Stimulated activated naive B cell treated with anti-CD40 and anti-IgM and Interleukin-4, amounts not matched to agents 10 μg/mL and 1 μg/mL and 100 μg/mL, for 72 hours (primary cell): ENCODE results near the gene SLAMF7.
"Not testable (repeated sequence)": the region's sequence is repeated elsewhere in the genome, so short reads cannot be mapped to it uniquely, and the experiment has no call there.

Experiments used
- ATAC-seq, 2 donors: fragments of 150-1000 bp; cut with Tn5 transposase; replicated peaks; 2 replicates each; pipeline ENCODE4 v1.10.0; 2021; ENCODE audit warnings: moderate library complexity in 1 of 2
- DNase-seq: peaks from one replicate; pipeline ENCODE4 v3.0.0; 2021
- H3K27ac Mint-ChIP-seq: one replicate; pipeline ENCODE4 v1.8.0; 2022; ENCODE audit warnings: mild to moderate bottlenecking, mixed read lengths
- H3K27me3 Mint-ChIP-seq, 2 donors: one replicate each; pipeline ENCODE4 v1.8.0; 2022; ENCODE audit warnings: mixed read lengths in 2 of 2
- H3K36me3 Mint-ChIP-seq, 2 donors: one replicate each; pipeline ENCODE4 v1.8.0; 2022; ENCODE audit warnings: mixed read lengths in 2 of 2, mild to moderate bottlenecking in 1 of 2
- H3K4me1 Mint-ChIP-seq, 2 donors: one replicate each; pipeline ENCODE4 v1.8.0; 2022; ENCODE audit warnings: mixed read lengths in 2 of 2, mild to moderate bottlenecking in 1 of 2
- H3K4me3 Mint-ChIP-seq, 2 donors: one replicate each; pipeline ENCODE4 v1.8.0; 2022; ENCODE audit warnings: mild to moderate bottlenecking in 2 of 2, mixed read lengths in 2 of 2, moderate library complexity in 1 of 2
- H3K9me3 Mint-ChIP-seq, 2 donors: one replicate each; pipeline ENCODE4 v1.8.0; 2022; ENCODE audit warnings: mixed read lengths in 2 of 2, mild to moderate bottlenecking in 1 of 2

SLAMF7 gene

DNA sequence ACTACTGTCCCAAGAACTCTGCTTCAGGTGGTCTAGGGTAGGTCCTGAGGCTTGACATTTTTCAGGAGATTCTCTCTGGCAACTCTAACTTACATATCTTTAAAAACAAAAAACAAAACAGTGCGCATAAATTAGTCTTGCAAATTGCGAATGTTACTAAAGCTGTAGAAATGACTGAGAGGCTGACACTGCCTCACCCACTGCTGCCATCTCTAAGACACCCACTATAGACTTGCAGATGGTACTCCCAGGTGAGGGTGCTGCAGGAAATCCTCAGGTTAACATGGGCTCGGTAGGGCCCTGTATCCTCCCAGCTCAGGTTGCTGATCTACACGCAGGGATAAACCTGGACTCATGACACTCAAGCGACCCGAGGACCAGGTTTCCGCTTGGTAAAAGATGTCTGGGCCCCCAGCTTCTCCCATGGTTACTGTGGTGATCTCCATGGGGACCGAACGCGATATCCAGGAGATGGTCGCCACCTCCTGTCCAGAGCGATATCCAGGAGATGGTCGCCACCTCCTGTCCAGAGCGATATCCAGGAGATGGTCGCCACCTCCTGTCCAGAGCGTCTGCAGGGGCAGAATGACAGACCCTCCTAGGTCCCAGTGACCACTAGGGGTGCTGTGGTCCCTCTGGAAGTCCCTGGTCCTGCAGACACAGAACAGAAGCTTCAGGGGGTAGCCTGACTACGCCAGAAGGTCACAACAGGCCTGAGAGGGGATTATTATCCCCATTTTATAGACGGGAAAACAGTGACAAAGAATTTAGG, 40.8 kb downstream of the SLAMF7 start:
- no peaks in the 10 kb centered on the region for H3K27me3 Mint-ChIP-seq
- H3K4me3 Mint-ChIP-seq: no peak overlapping the region
- H3K9me3 Mint-ChIP-seq: peaks cover 0 to 1% of the 10 kb centered on the region in 2 donors
- H3K4me1 Mint-ChIP-seq: peaks cover 75 to 97% of the 10 kb centered on the region in 2 donors
- H3K27ac Mint-ChIP-seq: no peak overlapping the region
- DNase-seq: no peak
- H3K36me3 Mint-ChIP-seq: peaks cover 15 to 16% of the 10 kb centered on the region in 2 donors
- no peak for ATAC-seq

DNA sequence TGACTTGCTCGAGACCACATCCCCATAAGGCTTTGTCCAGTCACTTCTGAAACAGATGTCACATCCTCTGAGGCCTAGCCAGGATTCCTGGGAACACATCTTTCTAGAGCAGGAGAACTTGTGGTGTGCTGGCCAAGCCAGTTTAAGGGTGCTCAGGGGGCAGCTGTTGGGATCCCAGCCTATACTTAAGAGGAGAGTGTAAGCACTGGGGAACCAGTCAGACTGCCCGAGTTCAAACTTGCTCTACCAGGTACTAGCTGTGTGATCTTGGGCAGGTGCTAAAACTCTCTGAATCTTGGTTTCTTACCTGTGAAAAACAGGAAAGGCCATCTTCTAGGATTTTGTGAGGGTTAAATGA, 41.3 kb downstream of the SLAMF7 start:
- H3K27me3 Mint-ChIP-seq: no peaks in the 10 kb centered on the region
- no peak overlapping the region for H3K27ac Mint-ChIP-seq
- H3K4me1 Mint-ChIP-seq: peaks cover 73 to 97% of the 10 kb centered on the region in 2 donors
- DNase-seq (no peak), ATAC-seq (no peak)
- peaks cover 14 to 16% of the 10 kb centered on the region in 2 donors for H3K36me3 Mint-ChIP-seq
- no peak overlapping the region for H3K4me3 Mint-ChIP-seq
- peaks cover 0 to 1% of the 10 kb centered on the region in 2 donors for H3K9me3 Mint-ChIP-seq

DNA sequence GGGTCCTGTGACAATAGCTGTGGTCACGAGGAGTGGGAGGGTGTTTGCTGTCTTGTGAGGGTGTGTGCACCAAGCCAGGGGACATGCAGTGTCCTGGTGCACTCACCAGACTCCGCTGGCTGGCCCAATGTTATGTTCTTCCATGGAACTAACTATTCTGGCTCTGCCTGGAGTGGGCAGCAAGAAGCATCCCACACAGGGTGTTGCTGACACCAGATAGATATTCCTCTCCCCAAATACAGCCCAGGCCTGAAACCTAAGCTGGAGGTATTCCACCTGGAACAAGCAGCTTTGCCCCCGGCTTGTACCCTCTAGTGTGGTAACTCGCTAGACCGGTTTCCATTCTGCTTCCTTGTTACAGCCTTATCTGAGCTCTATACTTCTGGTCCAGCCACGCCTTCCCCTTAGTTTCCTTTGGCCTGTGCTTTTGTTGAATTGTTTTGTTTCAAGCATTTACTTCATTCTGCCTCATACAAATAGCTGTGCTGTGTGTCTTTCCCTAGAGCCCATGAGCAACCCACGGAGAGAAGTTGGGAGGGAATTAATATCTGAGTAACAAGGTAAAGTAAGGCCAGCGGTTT, 42.2 kb downstream of the SLAMF7 start:
- DNase-seq: no peak
- no peak overlapping the region for H3K4me3 Mint-ChIP-seq
- no peak for ATAC-seq
- H3K27ac Mint-ChIP-seq: peak overlapping the region; percentile 63
- peaks cover 0 to 1% of the 10 kb centered on the region in 2 donors for H3K9me3 Mint-ChIP-seq
- peaks cover 66 to 90% of the 10 kb centered on the region in 2 donors for H3K4me1 Mint-ChIP-seq
- H3K36me3 Mint-ChIP-seq: peaks cover 11 to 18% of the 10 kb centered on the region in 2 donors
- H3K27me3 Mint-ChIP-seq: no peaks in the 10 kb centered on the region

DNA sequence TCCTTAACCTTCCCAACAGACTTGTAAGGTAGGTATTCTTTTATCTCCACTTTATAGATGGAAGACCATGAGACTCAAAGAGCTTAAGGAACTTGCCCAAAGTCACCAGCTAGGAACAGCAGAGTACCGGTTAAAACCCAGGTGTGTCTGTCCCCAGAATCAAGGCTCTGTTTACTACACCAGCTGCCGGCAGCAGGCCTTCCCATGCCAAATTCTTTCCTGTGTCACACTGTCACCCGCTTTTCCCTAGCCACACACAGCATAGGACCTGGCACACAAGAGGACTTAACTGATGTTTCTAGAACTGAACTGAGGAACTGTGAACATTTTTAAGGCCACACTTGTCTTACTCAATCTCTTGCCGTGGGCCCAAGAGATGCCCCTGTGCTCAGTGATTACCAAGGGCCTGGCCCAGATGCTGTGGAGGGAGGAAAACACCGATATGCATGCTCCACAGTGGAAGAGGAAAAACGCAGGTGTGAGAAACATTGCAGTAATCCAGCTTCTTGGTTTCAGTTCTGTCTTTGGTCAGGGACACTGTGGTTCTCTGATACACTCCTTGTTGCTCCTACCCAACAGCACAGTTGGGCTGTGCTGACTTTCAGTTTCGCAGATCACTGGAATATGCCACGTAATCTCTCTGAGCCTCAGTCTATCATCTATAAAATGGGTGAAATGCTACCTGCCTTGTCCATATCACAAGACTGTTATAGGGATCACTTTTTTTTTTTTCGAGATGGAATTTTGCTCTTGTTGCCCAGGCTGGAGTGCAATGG, 43.1 kb downstream of the SLAMF7 start:
- ATAC-seq: peak; percentile 92 to 94
- H3K27me3 Mint-ChIP-seq: no peaks in the 10 kb centered on the region
- peaks cover 58 to 82% of the 10 kb centered on the region in 2 donors for H3K4me1 Mint-ChIP-seq
- H3K4me3 Mint-ChIP-seq: peak overlapping the region; percentile 18 to 34
- H3K36me3 Mint-ChIP-seq: peaks cover 11 to 21% of the 10 kb centered on the region in 2 donors
- peak; percentile 63 for DNase-seq
- peak overlapping the region; percentile 91 for H3K27ac Mint-ChIP-seq
- H3K9me3 Mint-ChIP-seq: peaks cover 0 to 1% of the 10 kb centered on the region in 2 donors

DNA sequence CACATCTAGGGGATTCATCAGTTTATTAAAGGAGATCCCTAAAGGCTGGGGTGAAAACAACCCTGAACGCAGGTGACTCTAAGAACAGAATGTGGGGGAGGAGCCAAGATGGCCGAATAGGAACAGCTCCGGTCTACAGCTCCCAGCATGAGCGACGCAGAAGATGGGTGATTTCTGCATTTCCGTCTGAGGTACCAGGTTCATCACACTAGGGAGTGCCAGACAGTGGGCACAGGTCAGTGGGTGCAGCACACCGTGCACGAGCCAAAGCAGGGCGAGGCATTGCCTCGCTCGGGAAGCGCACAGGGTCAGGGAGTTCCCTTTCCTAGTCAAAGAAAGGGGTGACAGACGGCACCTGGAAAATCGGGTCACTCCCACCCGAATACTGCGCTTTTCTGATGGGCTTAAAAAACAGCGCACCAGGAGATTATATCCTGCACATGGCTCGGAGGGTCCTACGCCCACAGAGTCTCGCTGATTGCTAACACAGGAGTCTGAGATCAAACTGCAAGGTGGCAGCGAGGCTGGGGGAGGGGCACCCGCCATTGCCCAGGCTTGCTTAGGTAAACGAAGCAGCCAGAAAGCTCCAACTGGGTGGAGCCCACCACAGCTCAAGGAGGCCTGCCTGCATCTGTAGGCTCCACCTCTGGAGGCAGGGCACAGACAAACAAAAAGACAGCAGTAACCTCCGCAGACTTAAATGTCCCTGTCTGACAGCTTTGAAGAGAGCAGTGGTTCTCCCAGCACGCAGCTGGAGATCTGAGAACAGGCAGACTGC, 44.1 kb downstream of the SLAMF7 start:
- peak overlapping the region; percentile 91 for H3K27ac Mint-ChIP-seq
- H3K36me3 Mint-ChIP-seq: peaks cover 11 to 18% of the 10 kb centered on the region in 2 donors
- H3K9me3 Mint-ChIP-seq, ATAC-seq, DNase-seq, H3K27me3 Mint-ChIP-seq: not testable (repeated sequence)
- H3K4me1 Mint-ChIP-seq: peaks cover 50 to 71% of the 10 kb centered on the region in 2 donors
- peak overlapping the region in 1 of 2 donors; percentile 34 for H3K4me3 Mint-ChIP-seq

DNA sequence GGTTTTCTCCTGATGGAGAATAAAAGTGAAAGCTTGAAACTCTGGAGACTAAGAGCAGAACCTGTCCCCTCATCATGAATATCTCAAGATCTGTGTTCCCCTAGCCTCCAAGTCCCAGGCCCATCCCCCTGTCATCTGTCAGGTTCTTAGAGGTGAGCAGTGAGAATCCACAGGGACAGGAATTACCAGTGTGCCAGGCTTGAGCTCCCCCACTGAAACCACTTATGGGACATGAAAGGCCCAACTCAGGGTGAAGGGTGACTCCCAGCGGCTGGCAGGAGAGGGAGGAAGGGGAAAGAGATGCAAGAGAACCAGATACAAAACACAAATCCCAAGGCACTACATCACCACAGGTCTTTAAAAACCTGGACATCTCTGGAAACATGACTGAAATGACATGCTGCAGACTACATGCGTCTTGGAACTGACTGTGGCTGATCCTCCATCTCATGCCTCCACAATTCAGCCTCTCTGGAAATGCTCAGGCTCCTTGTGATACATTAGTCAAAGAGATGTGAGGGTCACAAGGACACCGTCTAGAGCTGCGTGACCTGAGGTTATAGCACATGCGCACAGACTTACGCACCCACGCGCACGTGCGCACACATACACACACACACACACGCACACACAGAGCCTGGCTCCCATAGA, 50.1 kb downstream of the SLAMF7 start:
- no peaks in the 10 kb centered on the region for H3K27me3 Mint-ChIP-seq
- H3K4me1 Mint-ChIP-seq: peaks cover 31 to 52% of the 10 kb centered on the region in 2 donors
- ATAC-seq (peak; percentile 4 to 10), DNase-seq (no peak)
- H3K36me3 Mint-ChIP-seq: peaks cover 8 to 14% of the 10 kb centered on the region in 2 donors
- H3K4me3 Mint-ChIP-seq: peak overlapping the region; percentile 83
- H3K27ac Mint-ChIP-seq: peak overlapping the region; percentile 100
- H3K9me3 Mint-ChIP-seq: peaks cover 0 to 3% of the 10 kb centered on the region in 2 donors

DNA sequence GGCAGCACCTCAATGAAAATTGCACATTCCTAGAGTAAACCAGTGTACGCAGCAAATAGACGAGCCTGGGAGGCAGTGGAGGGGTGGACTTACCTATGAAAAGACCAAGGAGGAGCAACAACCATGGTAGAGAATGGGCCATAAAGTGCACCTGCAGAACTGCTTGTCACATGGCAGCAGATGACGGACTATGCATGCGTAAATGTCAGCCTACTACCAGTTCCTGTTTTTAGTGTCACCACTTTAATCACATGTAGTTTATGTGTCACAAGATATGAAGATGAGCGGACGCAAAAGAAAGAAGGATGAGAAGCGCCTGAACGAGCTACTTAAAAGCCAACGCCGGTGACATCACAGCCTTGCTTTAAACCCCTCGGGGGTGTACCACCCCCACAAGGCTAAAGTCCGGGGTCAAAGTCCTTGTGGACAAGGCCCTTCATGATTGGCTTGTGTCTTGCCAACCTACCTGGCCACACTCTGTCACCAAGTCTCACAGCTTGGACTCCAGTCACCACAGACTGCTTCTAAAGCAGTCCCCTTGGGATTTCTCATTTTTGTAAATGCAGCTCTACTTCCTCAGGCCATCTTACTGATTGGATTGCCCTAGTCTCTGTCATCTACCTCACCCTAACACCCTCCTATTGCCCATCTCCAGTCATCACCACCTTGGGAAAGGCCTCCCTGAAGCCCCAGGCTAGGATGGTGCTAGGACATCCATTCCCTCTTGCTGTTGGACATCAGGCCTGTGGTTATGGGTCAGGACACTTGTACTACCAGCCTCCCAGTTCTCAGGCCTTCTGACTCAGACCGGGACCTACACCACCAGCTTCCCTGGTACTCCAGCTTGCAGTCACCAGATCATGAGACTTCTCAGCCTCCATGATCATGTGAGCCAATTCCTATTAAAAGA, 50.9 kb downstream of the SLAMF7 start:
- H3K27me3 Mint-ChIP-seq: no peaks in the 10 kb centered on the region
- DNase-seq: peak; percentile 85
- peaks cover 33 to 52% of the 10 kb centered on the region in 2 donors for H3K4me1 Mint-ChIP-seq
- H3K9me3 Mint-ChIP-seq: peaks cover 0 to 2% of the 10 kb centered on the region in 2 donors
- ATAC-seq: peak; percentile 89 to 90
- peak overlapping the region; percentile 100 for H3K27ac Mint-ChIP-seq
- H3K36me3 Mint-ChIP-seq: peaks cover 7 to 9% of the 10 kb centered on the region in 2 donors
- peak overlapping the region; percentile 83 for H3K4me3 Mint-ChIP-seq

DNA sequence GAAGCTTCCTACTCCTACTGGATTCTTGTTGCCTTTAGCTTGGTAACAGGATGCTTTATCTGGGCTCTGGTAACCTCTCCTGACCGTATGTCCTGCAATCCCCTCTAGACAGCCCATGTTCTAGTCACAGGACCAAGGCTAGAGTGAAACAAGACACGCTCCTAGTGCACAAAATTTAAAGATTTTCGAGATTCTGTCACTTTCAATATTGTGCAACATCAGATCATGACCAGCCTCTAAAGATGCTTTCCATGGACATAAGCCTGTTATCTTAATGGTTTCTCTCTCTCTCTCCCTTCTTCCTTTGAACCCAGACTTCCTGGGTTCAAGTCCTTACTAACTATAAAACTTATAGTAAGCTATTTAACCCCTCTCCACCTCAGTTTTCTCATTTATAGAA, 55.3 kb downstream of the SLAMF7 start:
- Mint-ChIP-seq H3K4me1 (peaks cover 58 to 84% of the 10 kb centered on the region in 2 donors), H3K4me3 (no peak overlapping the region), H3K27ac (peak overlapping the region; percentile 97), H3K9me3 (peaks cover 0 to 2% of the 10 kb centered on the region in 2 donors), H3K36me3 (peaks cover 15 to 26% of the 10 kb centered on the region in 2 donors), H3K27me3 (no peaks in the 10 kb centered on the region)
- DNase-seq (no peak), ATAC-seq (no peak)

DNA sequence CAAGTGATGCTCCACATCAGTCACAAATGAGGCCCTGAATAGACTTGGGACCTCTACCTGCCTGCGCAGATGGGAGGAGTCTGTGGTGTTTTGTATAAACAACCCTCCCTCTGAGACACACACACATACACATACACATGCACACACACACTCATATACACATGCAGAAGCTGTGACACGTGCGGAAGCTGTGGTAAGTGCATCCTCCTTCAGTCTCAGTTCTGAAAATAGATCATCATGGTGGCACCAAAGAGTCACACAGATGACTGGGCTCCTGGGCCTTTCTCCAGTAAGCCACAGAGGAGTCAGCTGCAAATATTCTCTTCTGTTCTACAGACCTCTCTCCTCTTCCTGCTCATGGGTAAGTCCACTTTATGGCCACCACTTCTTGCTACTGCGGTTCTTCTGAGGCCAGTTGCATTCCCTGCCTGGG, 56.9 kb downstream of the SLAMF7 start, which contains the start of gene LY9:
Gene LY9 (plus strand): TSS at position 224 of the 433 bp plus-strand sequence. CDS start 14 bp downstream, at position 238.
- peak within 1 kb of the TSS; percentile 97 for H3K27ac Mint-ChIP-seq
- peaks cover 0 to 2% of the 10 kb centered on the region in 2 donors for H3K9me3 Mint-ChIP-seq
- no peaks in the 10 kb centered on the region for H3K27me3 Mint-ChIP-seq
- peak within 1 kb of the TSS; percentile 88 to 91 for H3K4me3 Mint-ChIP-seq
- H3K4me1 Mint-ChIP-seq: peaks cover 58 to 85% of the 10 kb centered on the region in 2 donors
- peaks cover 23 to 42% of the 10 kb centered on the region in 2 donors for H3K36me3 Mint-ChIP-seq
- ATAC-seq (peak; percentile 89 to 92), DNase-seq (peak; percentile 84)

DNA sequence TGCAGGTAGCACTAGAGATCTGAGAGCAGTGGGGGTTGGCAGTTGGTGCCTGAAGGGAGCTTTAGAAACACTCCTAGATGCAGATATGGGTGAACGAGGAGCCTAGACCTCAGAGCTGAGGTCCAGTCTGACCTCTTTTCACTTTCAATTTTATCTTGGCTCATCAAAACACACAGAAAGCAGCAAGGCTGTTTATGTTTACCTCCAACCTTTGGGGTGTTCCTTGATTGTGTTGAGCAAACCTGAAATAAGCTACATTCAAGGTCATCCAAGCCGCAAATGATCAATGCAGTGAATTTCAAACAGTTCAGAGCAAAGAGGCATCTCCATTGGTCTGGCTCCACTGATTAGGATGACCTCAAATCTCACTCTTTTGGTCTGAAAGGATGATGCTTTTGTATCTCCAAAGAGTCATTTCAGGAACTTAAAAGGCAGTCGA, 58.2 kb downstream of the SLAMF7 start:
- Mint-ChIP-seq H3K9me3 (peaks cover 0 to 2% of the 10 kb centered on the region in 2 donors), H3K4me3 (peak overlapping the region; percentile 88 to 91), H3K27me3 (no peaks in the 10 kb centered on the region), H3K27ac (peak overlapping the region; percentile 97), H3K4me1 (peaks cover 63 to 85% of the 10 kb centered on the region in 2 donors), H3K36me3 (peaks cover 32 to 51% of the 10 kb centered on the region in 2 donors)
- peak; percentile 35 to 45 for ATAC-seq
- no peak for DNase-seq

DNA sequence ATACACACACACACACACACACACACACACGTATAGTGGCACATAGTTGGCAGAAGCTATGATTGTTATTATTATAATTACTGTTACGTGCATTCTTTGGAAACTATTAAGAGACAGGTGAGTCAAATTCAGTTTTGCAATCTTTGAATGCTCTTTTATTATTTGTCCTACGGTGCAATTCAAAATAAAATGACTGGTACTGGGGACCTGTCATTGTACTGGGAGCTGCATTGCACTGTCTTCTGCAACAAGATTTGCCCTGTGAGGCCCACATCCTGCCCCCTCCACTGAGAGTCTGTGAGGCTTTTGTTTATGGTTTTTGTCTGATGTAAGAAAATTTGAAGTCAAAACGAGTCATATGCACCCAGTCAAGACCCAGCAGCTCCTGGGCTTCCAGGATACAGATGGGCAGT, 58.8 kb downstream of the SLAMF7 start:
- Mint-ChIP-seq H3K4me1 (peaks cover 67 to 88% of the 10 kb centered on the region in 2 donors), H3K36me3 (peaks cover 35 to 56% of the 10 kb centered on the region in 2 donors), H3K27ac (peak overlapping the region; percentile 97), H3K27me3 (no peaks in the 10 kb centered on the region), H3K9me3 (peaks cover 0 to 2% of the 10 kb centered on the region in 2 donors), H3K4me3 (peak overlapping the region; percentile 88 to 91)
- peak in 1 of 2 donors; percentile 17 for ATAC-seq
- no peak for DNase-seq

DNA sequence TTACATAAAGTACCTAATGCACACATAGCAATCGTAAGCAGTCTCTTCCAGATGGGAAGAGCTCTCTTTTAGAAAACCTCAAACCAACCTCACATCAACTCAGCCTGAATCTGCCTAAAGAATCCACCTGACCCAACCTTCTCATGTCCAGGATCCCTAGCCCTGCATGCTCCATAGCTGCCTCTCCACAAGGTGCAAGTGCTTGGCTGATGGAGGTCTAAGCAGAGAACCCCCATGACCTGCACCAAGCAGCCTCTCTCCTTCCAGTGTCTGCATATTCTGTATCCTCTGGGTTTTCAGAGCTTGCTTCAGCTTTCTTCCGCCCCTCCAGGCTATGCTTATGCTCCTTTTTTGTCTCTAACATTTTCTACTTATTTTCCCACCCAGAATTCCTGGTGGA, 59.4 kb downstream of the SLAMF7 start:
- no peak for ATAC-seq
- peaks cover 36 to 61% of the 10 kb centered on the region in 2 donors for H3K36me3 Mint-ChIP-seq
- no peaks in the 10 kb centered on the region for H3K27me3 Mint-ChIP-seq
- H3K4me3 Mint-ChIP-seq: peak overlapping the region; percentile 84 to 88
- no peak for DNase-seq
- H3K9me3 Mint-ChIP-seq: peaks cover 0 to 2% of the 10 kb centered on the region in 2 donors
- H3K4me1 Mint-ChIP-seq: peaks cover 65 to 89% of the 10 kb centered on the region in 2 donors
- peak overlapping the region; percentile 97 for H3K27ac Mint-ChIP-seq
